ENCODE data around the gene TREM2.
A peak's percentile ranks its signal among the peaks of the same experiment; 100 is the strongest.

Gene TREM2

GRCh38 chr6:41162687-41163418, at the start of gene TREM2:
TREM2 (minus strand) TSS chr6:41163116; CDS start chr6:41163082, 34 bp downstream.
- no peak within 1 kb of the TSS for H3K4me3 ChIP-seq
- no peak within 1 kb of the TSS for H3K27ac ChIP-seq
- H3K9ac ChIP-seq (ENCODE audit: insufficient read length): no peak within 1 kb of the TSS
- no peaks in the 10 kb centered on the region for H3K36me3 ChIP-seq (ENCODE audit: insufficient read depth, low read length)
- TF ChIP-seq POLR2AphosphoS5 (IDR thresholded peaks at IDR 0.05; ENCODE audit: borderline replicate concordance, low read depth, low read length) (no peak), FOXP2 (optimal IDR thresholded peaks at IDR 0.05; ENCODE audit: control extremely low read depth, extremely low read length, insufficient read depth) (no peak), EZH2 (IDR thresholded peaks at IDR 0.05) (no peak)
- H3K9me3 ChIP-seq (ENCODE audit: low read depth, low read length): no peaks in the 10 kb centered on the region
- no peak for DNase-seq (ENCODE audit: low read depth, low spot score)

- H3K9ac ChIP-seq (ENCODE audit: insufficient read length): no peak overlapping the region
- H3K36me3 ChIP-seq (ENCODE audit: insufficient read depth, low read length): no peaks in the 10 kb centered on the region
- no peak for DNase-seq (ENCODE audit: low read depth, low spot score)
- no peak for TF ChIP-seq POLR2AphosphoS5 (IDR thresholded peaks at IDR 0.05; ENCODE audit: borderline replicate concordance, low read depth, low read length)
- no peak for TF ChIP-seq EZH2 (IDR thresholded peaks at IDR 0.05)
- no peak for TF ChIP-seq FOXP2 (optimal IDR thresholded peaks at IDR 0.05; ENCODE audit: control extremely low read depth, extremely low read length, insufficient read depth)
- H3K9me3 ChIP-seq (ENCODE audit: low read depth, low read length): no peaks in the 10 kb centered on the region
- H3K27ac ChIP-seq: no peak overlapping the region
- no peak overlapping the region for H3K4me3 ChIP-seq
Observed at GRCh38 chr6:41209547-41210320, 46.8 kb upstream of the TREM2 start.

- no peak overlapping the region for H3K9ac ChIP-seq (ENCODE audit: insufficient read length)
- H3K27ac ChIP-seq: no peak overlapping the region
- H3K36me3 ChIP-seq (ENCODE audit: insufficient read depth, low read length): no peaks in the 10 kb centered on the region
- no peak for DNase-seq (ENCODE audit: low read depth, low spot score)
- no peaks in the 10 kb centered on the region for H3K9me3 ChIP-seq (ENCODE audit: low read depth, low read length)
- H3K4me3 ChIP-seq: no peak overlapping the region
- no peak for TF ChIP-seq POLR2AphosphoS5 (IDR thresholded peaks at IDR 0.05; ENCODE audit: borderline replicate concordance, low read depth, low read length)
- TF ChIP-seq EZH2 (IDR thresholded peaks at IDR 0.05): no peak
- TF ChIP-seq FOXP2 (optimal IDR thresholded peaks at IDR 0.05; ENCODE audit: control extremely low read depth, extremely low read length, insufficient read depth): no peak
Observed at GRCh38 chr6:41208439-41209106, 45.7 kb upstream of the TREM2 start.

GRCh38 chr6:41204156-41204555, 41.2 kb upstream of the TREM2 start:
- no peak overlapping the region for H3K4me3 ChIP-seq
- H3K36me3 ChIP-seq (ENCODE audit: insufficient read depth, low read length): no peaks in the 10 kb centered on the region
- H3K9ac ChIP-seq (ENCODE audit: insufficient read length): no peak overlapping the region
- no peak for TF ChIP-seq FOXP2 (optimal IDR thresholded peaks at IDR 0.05; ENCODE audit: control extremely low read depth, extremely low read length, insufficient read depth)
- TF ChIP-seq POLR2AphosphoS5 (IDR thresholded peaks at IDR 0.05; ENCODE audit: borderline replicate concordance, low read depth, low read length): no peak
- TF ChIP-seq EZH2 (IDR thresholded peaks at IDR 0.05): no peak
- no peak for DNase-seq (ENCODE audit: low read depth, low spot score)
- H3K27ac ChIP-seq: no peak overlapping the region
- no peaks in the 10 kb centered on the region for H3K9me3 ChIP-seq (ENCODE audit: low read depth, low read length)

- TF ChIP-seq FOXP2 (optimal IDR thresholded peaks at IDR 0.05; ENCODE audit: control extremely low read depth, extremely low read length, insufficient read depth) (no peak), POLR2AphosphoS5 (IDR thresholded peaks at IDR 0.05; ENCODE audit: borderline replicate concordance, low read depth, low read length) (no peak), EZH2 (IDR thresholded peaks at IDR 0.05) (no peak)
- Histone ChIP-seq H3K4me3 (no peak overlapping the region), H3K36me3 (ENCODE audit: insufficient read depth, low read length) (no peaks in the 10 kb centered on the region), H3K9me3 (ENCODE audit: low read depth, low read length) (no peaks in the 10 kb centered on the region), H3K9ac (ENCODE audit: insufficient read length) (no peak overlapping the region), H3K27ac (no peak overlapping the region)
- DNase-seq (ENCODE audit: low read depth, low spot score): no peak
Observed at GRCh38 chr6:41201764-41202173, 38.9 kb upstream of the TREM2 start.

- no peaks in the 10 kb centered on the region for H3K9me3 ChIP-seq (ENCODE audit: low read depth, low read length)
- DNase-seq (ENCODE audit: low read depth, low spot score): no peak
- H3K36me3 ChIP-seq (ENCODE audit: insufficient read depth, low read length): no peaks in the 10 kb centered on the region
- H3K9ac ChIP-seq (ENCODE audit: insufficient read length): peak within 1 kb of the TSS; percentile 45
- H3K4me3 ChIP-seq: peak within 1 kb of the TSS; percentile 38
- TF ChIP-seq EZH2 (IDR thresholded peaks at IDR 0.05): no peak
- no peak for TF ChIP-seq POLR2AphosphoS5 (IDR thresholded peaks at IDR 0.05; ENCODE audit: borderline replicate concordance, low read depth, low read length)
- TF ChIP-seq FOXP2 (optimal IDR thresholded peaks at IDR 0.05; ENCODE audit: control extremely low read depth, extremely low read length, insufficient read depth): no peak
- peak within 1 kb of the TSS; percentile 76; the same call in 1 of the 2 replicates for H3K27ac ChIP-seq
Observed at GRCh38 chr6:41200901-41201763, 38.2 kb upstream of the TREM2 start, which contains the start of gene TREML2. TREML2 (minus strand) TSS chr6:41201149; CDS start chr6:41201008, 141 bp downstream.

GRCh38 chr6:41200296-41200900, 37.5 kb upstream of the TREM2 start:
- TF ChIP-seq EZH2 (IDR thresholded peaks at IDR 0.05) (no peak), POLR2AphosphoS5 (IDR thresholded peaks at IDR 0.05; ENCODE audit: borderline replicate concordance, low read depth, low read length) (no peak), FOXP2 (optimal IDR thresholded peaks at IDR 0.05; ENCODE audit: control extremely low read depth, extremely low read length, insufficient read depth) (no peak)
- H3K36me3 ChIP-seq (ENCODE audit: insufficient read depth, low read length): no peaks in the 10 kb centered on the region
- H3K9ac ChIP-seq (ENCODE audit: insufficient read length): peak overlapping the region; percentile 45
- no peaks in the 10 kb centered on the region for H3K9me3 ChIP-seq (ENCODE audit: low read depth, low read length)
- peak overlapping the region; percentile 76; the same call in 1 of the 2 replicates for H3K27ac ChIP-seq
- peak overlapping the region; percentile 38 for H3K4me3 ChIP-seq
- peak; percentile 37 for DNase-seq (ENCODE audit: low read depth, low spot score)

Measured in SK-N-MC (cell line).